ENCODE measurements around the gene GAS2. TPM values are rescaled to one million over a fixed set of nuclear protein-coding genes. Genes with fewer than 3 reads are reported as not detected.

The GAS2 gene
- total RNA-seq, 4 donors from 2014 or later: 5.8 to 10.7 (median 8.7) TPM

- H3K9me3 ChIP-seq: no peaks in the 10 kb centered on the region
- H3K27me3 ChIP-seq: no peaks in the 10 kb centered on the region
- H3K36me3 ChIP-seq: no peaks in the 10 kb centered on the region
- no peak overlapping the region for H3K27ac ChIP-seq
- H3K4me1 ChIP-seq: no peaks in the 10 kb centered on the region
- DNase-seq: no peak
- H3K4me3 ChIP-seq: no peak overlapping the region
- TF ChIP-seq CTCF (IDR thresholded peaks at IDR 0.05) (no peak), POLR2A (IDR thresholded peaks at IDR 0.05) (no peak)
Observed at GRCh38 chr11:22732588-22732987, 66.2 kb downstream of the GAS2 start.

- no peak for DNase-seq
- H3K36me3 ChIP-seq: no peaks in the 10 kb centered on the region
- no peaks in the 10 kb centered on the region for H3K9me3 ChIP-seq
- TF ChIP-seq CTCF (IDR thresholded peaks at IDR 0.05) (no peak), POLR2A (IDR thresholded peaks at IDR 0.05) (no peak)
- no peaks in the 10 kb centered on the region for H3K27me3 ChIP-seq
- no peak overlapping the region for H3K27ac ChIP-seq
- no peaks in the 10 kb centered on the region for H3K4me1 ChIP-seq
- no peak overlapping the region for H3K4me3 ChIP-seq
Observed at GRCh38 chr11:22733475-22734248, 67.3 kb downstream of the GAS2 start.

GRCh38 chr11:22734628-22735345 lies 68.4 kb downstream of the GAS2 start:
- Histone ChIP-seq H3K27me3 (no peaks in the 10 kb centered on the region), H3K27ac (no peak overlapping the region), H3K9me3 (no peaks in the 10 kb centered on the region), H3K4me3 (no peak overlapping the region), H3K36me3 (no peaks in the 10 kb centered on the region), H3K4me1 (no peaks in the 10 kb centered on the region)
- DNase-seq: no peak
- no peak for TF ChIP-seq CTCF (IDR thresholded peaks at IDR 0.05)
- TF ChIP-seq POLR2A (IDR thresholded peaks at IDR 0.05): no peak

- TF ChIP-seq POLR2A (IDR thresholded peaks at IDR 0.05): no peak
- no peak for TF ChIP-seq CTCF (IDR thresholded peaks at IDR 0.05)
- no peak for DNase-seq
- no peaks in the 10 kb centered on the region for H3K4me1 ChIP-seq
- no peak overlapping the region for H3K4me3 ChIP-seq
- no peak overlapping the region for H3K27ac ChIP-seq
- no peaks in the 10 kb centered on the region for H3K27me3 ChIP-seq
- H3K9me3 ChIP-seq: no peaks in the 10 kb centered on the region
- no peaks in the 10 kb centered on the region for H3K36me3 ChIP-seq
Observed at GRCh38 chr11:22742157-22742613, 75.8 kb downstream of the GAS2 start.

- Histone ChIP-seq H3K9me3 (no peaks in the 10 kb centered on the region), H3K27me3 (no peaks in the 10 kb centered on the region), H3K36me3 (no peaks in the 10 kb centered on the region), H3K4me1 (no peaks in the 10 kb centered on the region), H3K4me3 (no peak overlapping the region), H3K27ac (no peak overlapping the region)
- TF ChIP-seq CTCF (IDR thresholded peaks at IDR 0.05) (no peak), POLR2A (IDR thresholded peaks at IDR 0.05) (no peak)
- no peak for DNase-seq
Observed at GRCh38 chr11:22749536-22749935, 83.1 kb downstream of the GAS2 start.

Measured in Peyer's patch (tissue), 4 donors.